Sigmoid colon (tissue), 4 donors: ENCODE results near the gene DNER.

Experiments
- CTCF ChIP-seq, 4 experiments: fragments of 450-650 bp in 3 of 4; fragments of 200-600 bp in 1 of 4; IDR thresholded peaks; one replicate each; pipeline ENCODE4 v1.5.1; 2016 to 2019; ENCODE audit warnings: antibody characterized with exemption in 4 of 4, mild to moderate bottlenecking in 3 of 4, moderate library complexity in 2 of 4
- EP300 ChIP-seq, 4 donors: sonication (generic); formaldehyde crosslinking; IDR thresholded peaks; one replicate each; pipeline ENCODE4 v1.6.1; 2017; ENCODE audit warnings: antibody characterized with exemption in 4 of 4
- POLR2A ChIP-seq, 2 donors: fragments of 450-650 bp; IDR thresholded peaks; one replicate each; pipeline ENCODE4 v1.6.1; 2016; ENCODE audit warnings: antibody characterized with exemption in 2 of 2, mild to moderate bottlenecking in 2 of 2, moderate library complexity in 2 of 2
- POLR2AphosphoS5 ChIP-seq, 4 donors: sonication (generic); formaldehyde crosslinking; IDR thresholded peaks; one replicate each; pipeline ENCODE4 v1.6.1; 2017; ENCODE audit warnings: antibody characterized with exemption in 4 of 4

GRCh38 chr2:229339618-229340017 lies 374.7 kb downstream of the DNER start:
- TF ChIP-seq POLR2A (IDR thresholded peaks at IDR 0.05) (no peak), POLR2AphosphoS5 (IDR thresholded peaks at IDR 0.05) (no peak), CTCF (IDR thresholded peaks at IDR 0.05) (no peak), EP300 (IDR thresholded peaks at IDR 0.05) (no peak)
